SJSA1 (cell line): ENCODE results near the gene LRRC8B. TPM values are rescaled to one million over a fixed set of nuclear protein-coding genes. Genes with fewer than 3 reads are reported as not detected.

Experiments
- DNase-seq, 2 experiments: peaks; one replicate each; pipeline ENCODE4 v3.0.0-alpha.2; 2015 to 2020; ENCODE audit warnings: low spot score in 2 of 2, low read depth in 1 of 2
- H3K27ac ChIP-seq: fragments of 250-450 bp; sonication (Bioruptor Pico); 2 replicates; pipeline ENCODE4 v1.5.1; 2020; ENCODE audit warnings: mild to moderate bottlenecking, moderate library complexity
- H3K27me3 ChIP-seq: fragments of 250-450 bp; sonication (Bioruptor Pico); replicated peaks from 2 replicates; pipeline ENCODE4 v1.5.1; 2020; ENCODE audit warnings: mild to moderate bottlenecking, moderate library complexity
- H3K36me3 ChIP-seq: fragments of 250-450 bp; sonication (Bioruptor Pico); 2 replicates; pipeline ENCODE4 v1.5.1; 2020; ENCODE audit warnings: mild to moderate bottlenecking
- H3K4me1 ChIP-seq: fragments of 250-450 bp; sonication (Bioruptor Pico); replicated peaks from 2 replicates; pipeline ENCODE4 v1.6.1; 2021; ENCODE audit warnings: mild to moderate bottlenecking
- H3K4me3 ChIP-seq: fragments of 250-450 bp; sonication (Bioruptor Pico); 2 replicates; pipeline ENCODE4 v1.5.1; 2020; ENCODE audit warnings: mild to moderate bottlenecking
- H3K9me3 ChIP-seq: fragments of 250-450 bp; sonication (Bioruptor Pico); replicated peaks from 2 replicates; pipeline ENCODE4 v1.5.1; 2020; ENCODE audit warnings: mild to moderate bottlenecking
- total RNA-seq: library from RNA; depleted of rRNA; stranded (reverse); fragments of >200 nt; shearing (Covaris generic); gene quantifications from 2 replicates; pipeline ENCODE4 v1.2.3, GENCODE V29; 2014

LRRC8B gene
- total RNA-seq, 1 experiment from 2014 or later = 7.4 TPM

DNA sequence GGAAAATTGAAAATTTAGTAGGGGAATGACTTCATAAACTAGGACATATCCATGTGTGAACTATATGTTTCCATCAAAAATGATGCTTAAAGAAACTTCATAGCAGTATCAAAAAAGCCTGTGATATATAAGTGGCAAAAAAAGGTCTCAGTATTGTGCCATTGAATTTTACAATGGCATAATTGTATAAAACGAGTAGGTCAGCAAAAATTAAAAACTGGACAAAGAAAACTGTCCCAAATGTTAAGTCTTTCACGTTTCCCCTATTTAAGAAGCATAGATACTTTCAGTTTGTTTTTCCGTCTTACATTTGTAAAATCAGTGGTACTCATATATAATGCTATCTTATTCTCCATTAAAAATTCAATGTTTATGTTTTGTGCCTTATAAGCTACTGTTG is 43.2 kb downstream of the LRRC8B start:
- H3K4me1 ChIP-seq = no peaks in the 10 kb centered on the region
- no peak overlapping the region for H3K27ac ChIP-seq
- no peaks in the 10 kb centered on the region for H3K27me3 ChIP-seq
- H3K9me3 ChIP-seq = no peaks in the 10 kb centered on the region
- no peaks in the 10 kb centered on the region for H3K36me3 ChIP-seq
- DNase-seq = no peak
- no peak overlapping the region for H3K4me3 ChIP-seq

GRCh38 chr1:89573410-89573809 is 48.8 kb downstream of the LRRC8B start:
- no peaks in the 10 kb centered on the region for H3K4me1 ChIP-seq
- no peak for DNase-seq
- H3K27me3 ChIP-seq = no peaks in the 10 kb centered on the region
- H3K36me3 ChIP-seq = no peaks in the 10 kb centered on the region
- no peaks in the 10 kb centered on the region for H3K9me3 ChIP-seq
- no peak overlapping the region for H3K27ac ChIP-seq
- H3K4me3 ChIP-seq = no peak overlapping the region

- Histone ChIP-seq H3K36me3 (no peaks in the 10 kb centered on the region), H3K27ac (no peak overlapping the region), H3K4me3 (no peak overlapping the region), H3K27me3 (no peaks in the 10 kb centered on the region), H3K4me1 (no peaks in the 10 kb centered on the region), H3K9me3 (no peaks in the 10 kb centered on the region)
- DNase-seq = no peak
These were observed 50.0 kb downstream of the LRRC8B start for GRCh38 chr1:89574621-89575020.

DNA sequence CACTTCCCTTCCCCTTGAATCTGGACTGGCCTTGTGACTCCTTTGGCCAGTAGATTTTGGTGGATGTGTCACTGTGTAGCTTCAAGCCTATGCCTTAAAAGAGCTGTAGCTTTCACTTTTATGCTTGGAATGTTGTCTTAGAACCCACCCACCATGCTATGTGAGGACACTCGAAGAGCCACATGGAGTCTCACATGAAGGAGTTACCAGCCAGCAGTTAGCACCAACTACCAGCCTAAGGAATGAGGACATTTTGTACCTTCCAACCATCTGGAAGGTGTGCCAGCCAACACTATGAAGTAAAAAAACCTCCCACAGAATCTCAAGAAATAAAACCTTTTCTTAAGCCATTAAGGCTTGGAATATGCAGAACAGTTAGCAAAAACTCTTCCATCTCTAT is 50.6 kb downstream of the LRRC8B start:
- H3K27ac ChIP-seq = no peak overlapping the region

DNA sequence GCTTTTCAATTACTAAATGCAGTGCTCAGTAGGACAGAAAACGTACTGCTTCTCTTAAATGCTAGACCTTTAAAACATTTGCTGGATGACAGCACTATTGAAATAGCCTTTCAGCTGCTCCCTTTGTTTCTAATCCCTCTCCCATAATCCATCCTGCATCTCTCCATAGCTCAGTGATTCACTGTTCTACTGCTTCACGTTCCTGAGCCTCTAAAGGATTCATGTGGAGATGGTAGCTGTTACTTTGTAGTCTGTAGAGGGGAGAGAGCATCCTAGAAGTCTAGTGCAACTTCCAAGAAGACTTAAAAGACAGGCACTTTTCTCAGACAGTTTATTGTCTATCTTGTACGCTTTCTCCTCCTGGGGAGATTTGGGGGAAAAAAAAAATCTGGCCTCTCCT is 51.4 kb downstream of the LRRC8B start:
- no peaks in the 10 kb centered on the region for H3K36me3 ChIP-seq
- H3K27ac ChIP-seq = no peak overlapping the region
- no peaks in the 10 kb centered on the region for H3K4me1 ChIP-seq
- no peaks in the 10 kb centered on the region for H3K9me3 ChIP-seq
- H3K4me3 ChIP-seq = no peak overlapping the region
- no peaks in the 10 kb centered on the region for H3K27me3 ChIP-seq
- DNase-seq = no peak

More for the DNA sequence above, 50.6 kb downstream of the LRRC8B start:
- no peak for DNase-seq
- H3K4me3 ChIP-seq = no peak overlapping the region
- H3K9me3 ChIP-seq = no peaks in the 10 kb centered on the region
- no peaks in the 10 kb centered on the region for H3K27me3 ChIP-seq
- no peaks in the 10 kb centered on the region for H3K36me3 ChIP-seq
- no peaks in the 10 kb centered on the region for H3K4me1 ChIP-seq

GRCh38 chr1:89578151-89578550 is 53.5 kb downstream of the LRRC8B start:
- no peaks in the 10 kb centered on the region for H3K36me3 ChIP-seq
- no peak overlapping the region for H3K4me3 ChIP-seq
- no peak for DNase-seq

GRCh38 chr1:89578946-89579684 is 54.5 kb downstream of the LRRC8B start:
- Histone ChIP-seq H3K9me3 (no peaks in the 10 kb centered on the region), H3K27me3 (no peaks in the 10 kb centered on the region), H3K4me3 (no peak overlapping the region), H3K4me1 (no peaks in the 10 kb centered on the region), H3K27ac (no peak overlapping the region), H3K36me3 (no peaks in the 10 kb centered on the region)
- DNase-seq = no peak

More at GRCh38 chr1:89578151-89578550, 53.5 kb downstream of the LRRC8B start:
- no peak overlapping the region for H3K27ac ChIP-seq
- H3K9me3 ChIP-seq = no peaks in the 10 kb centered on the region
- H3K27me3 ChIP-seq = no peaks in the 10 kb centered on the region
- H3K4me1 ChIP-seq = no peaks in the 10 kb centered on the region

DNA sequence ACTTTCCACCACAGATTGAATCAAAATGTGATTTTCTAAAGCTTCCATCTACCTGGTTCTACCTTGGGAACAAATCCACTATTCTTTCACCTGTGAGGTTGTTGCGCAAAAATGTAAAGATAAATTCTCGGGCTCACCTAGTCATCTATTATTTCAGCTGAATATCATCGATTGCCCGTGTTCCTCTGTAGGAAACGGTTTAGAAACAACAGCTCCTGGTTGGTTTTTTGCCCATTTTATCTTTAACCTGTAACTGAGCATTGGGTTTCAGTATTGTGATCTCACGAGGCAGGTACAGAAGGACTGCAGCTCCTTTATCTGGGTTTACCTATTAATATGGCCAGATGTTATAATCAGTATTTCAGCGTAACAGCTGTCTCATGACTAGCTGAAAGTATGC is 55.4 kb downstream of the LRRC8B start:
- H3K4me1 ChIP-seq = no peaks in the 10 kb centered on the region
- no peak overlapping the region for H3K27ac ChIP-seq
- H3K27me3 ChIP-seq = no peaks in the 10 kb centered on the region
- no peaks in the 10 kb centered on the region for H3K36me3 ChIP-seq
- DNase-seq = no peak
- H3K9me3 ChIP-seq = no peaks in the 10 kb centered on the region
- no peak overlapping the region for H3K4me3 ChIP-seq

DNA sequence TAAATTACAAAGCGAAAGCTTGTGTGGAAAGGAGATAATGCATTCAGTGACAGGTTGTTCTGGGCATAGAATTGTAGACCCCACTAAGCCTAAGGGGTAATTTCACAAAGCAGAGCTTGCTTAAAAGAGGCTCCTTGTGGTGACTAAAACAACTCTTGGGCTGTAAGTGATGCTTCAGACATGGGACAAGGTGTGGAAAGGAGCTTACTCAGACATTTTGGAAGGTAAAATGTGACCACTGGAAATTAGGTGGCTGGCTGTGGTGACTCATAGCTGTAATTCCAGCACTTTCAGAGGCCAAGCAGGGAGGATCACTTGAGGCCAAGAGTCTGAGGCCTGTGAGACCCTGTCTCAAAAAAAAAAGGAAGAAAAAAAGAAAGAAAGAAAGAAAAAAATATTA is 57.2 kb downstream of the LRRC8B start:
- H3K27me3 ChIP-seq = no peaks in the 10 kb centered on the region; the same call in 1 of the 2 replicates
- no peak for DNase-seq
- no peak overlapping the region for H3K4me3 ChIP-seq
- no peaks in the 10 kb centered on the region for H3K9me3 ChIP-seq
- H3K27ac ChIP-seq = no peak overlapping the region
- H3K4me1 ChIP-seq = no peaks in the 10 kb centered on the region
- no peaks in the 10 kb centered on the region for H3K36me3 ChIP-seq

- Histone ChIP-seq H3K36me3 (no peaks in the 10 kb centered on the region), H3K4me3 (no peak overlapping the region), H3K9me3 (no peaks in the 10 kb centered on the region), H3K27ac (no peak overlapping the region), H3K4me1 (no peaks in the 10 kb centered on the region), H3K27me3 (no peaks in the 10 kb centered on the region; the same call in 1 of the 2 replicates)
- no peak for DNase-seq
These were observed 57.9 kb downstream of the LRRC8B start for GRCh38 chr1:89582571-89582970.

- no peak overlapping the region for H3K27ac ChIP-seq
- H3K27me3 ChIP-seq = no peaks in the 10 kb centered on the region; the same call in 1 of the 2 replicates
- no peak overlapping the region for H3K4me3 ChIP-seq
- no peaks in the 10 kb centered on the region for H3K36me3 ChIP-seq
- no peaks in the 10 kb centered on the region for H3K9me3 ChIP-seq
- DNase-seq = no peak
- no peaks in the 10 kb centered on the region for H3K4me1 ChIP-seq
These were observed 59.6 kb downstream of the LRRC8B start for GRCh38 chr1:89584211-89584610.

DNA sequence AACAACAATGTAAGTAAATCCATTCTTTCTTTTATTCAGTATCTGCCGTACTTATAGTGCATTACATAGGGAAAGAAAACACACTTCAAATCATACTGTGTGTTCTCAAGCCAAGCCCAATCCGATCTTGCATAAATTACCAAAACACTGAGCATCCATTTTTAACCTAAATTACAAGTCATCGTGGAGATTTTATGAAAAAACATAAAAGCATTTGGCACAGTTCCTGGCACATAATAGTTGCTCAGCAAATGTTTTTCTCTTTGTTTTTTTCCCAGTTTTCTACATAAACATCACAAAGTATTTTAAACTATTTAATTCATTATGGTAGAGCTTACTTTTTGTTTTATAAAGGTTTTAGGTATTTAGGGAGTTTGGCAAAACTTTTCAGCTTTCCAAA is 60.2 kb downstream of the LRRC8B start:
- Histone ChIP-seq H3K9me3 (no peaks in the 10 kb centered on the region), H3K4me3 (no peak overlapping the region), H3K36me3 (no peaks in the 10 kb centered on the region), H3K27me3 (no peaks in the 10 kb centered on the region; the same call in 1 of the 2 replicates), H3K27ac (no peak overlapping the region), H3K4me1 (no peaks in the 10 kb centered on the region)
- no peak for DNase-seq

DNA sequence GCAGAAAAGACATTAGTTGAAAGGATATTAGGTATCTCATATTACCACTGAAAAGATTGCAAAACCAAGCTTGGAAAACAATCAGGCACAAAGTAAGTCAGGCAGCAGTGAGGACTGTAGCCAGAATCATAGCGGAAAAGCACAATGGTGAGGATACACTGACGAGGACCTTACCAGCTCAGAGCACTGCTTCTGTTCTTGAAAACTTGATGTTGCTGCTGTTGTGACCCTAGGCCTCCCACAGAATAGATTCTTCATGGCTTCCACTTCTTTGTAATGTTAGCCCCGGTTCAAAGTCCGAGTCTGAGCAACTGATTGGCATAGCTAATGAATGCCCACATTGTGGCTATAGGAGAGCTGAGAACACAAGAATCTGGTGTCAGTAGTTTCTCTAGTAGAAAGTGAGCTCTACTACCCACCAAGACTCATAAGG is 63.1 kb downstream of the LRRC8B start:
- Histone ChIP-seq H3K4me1 (no peaks in the 10 kb centered on the region), H3K4me3 (no peak overlapping the region), H3K27ac (no peak overlapping the region), H3K27me3 (no peaks in the 10 kb centered on the region; the same call in 1 of the 2 replicates), H3K9me3 (no peaks in the 10 kb centered on the region), H3K36me3 (no peaks in the 10 kb centered on the region)
- DNase-seq = no peak

DNA sequence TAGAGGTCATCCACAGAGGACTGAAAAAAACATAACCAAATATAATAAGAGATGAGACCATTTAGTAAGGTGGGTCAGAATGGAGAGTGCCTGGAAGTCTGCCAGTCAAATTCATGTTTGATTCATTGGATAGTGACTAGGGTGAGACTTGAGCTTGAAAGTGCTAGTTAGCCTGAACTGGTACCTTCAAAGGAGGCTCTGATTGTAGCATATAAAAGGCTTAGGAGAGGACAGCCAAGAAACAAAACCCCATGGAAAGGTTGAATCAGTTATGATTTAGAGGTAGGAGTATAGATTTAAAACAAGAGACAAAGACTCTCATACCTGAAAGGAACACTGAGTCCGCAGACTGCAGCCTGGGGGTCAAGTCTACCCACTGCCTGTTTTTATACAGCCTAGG is 63.9 kb downstream of the LRRC8B start:
- DNase-seq = no peak
- H3K36me3 ChIP-seq = no peaks in the 10 kb centered on the region
- peaks cover 1% of the 10 kb centered on the region; the same call in 1 of the 2 replicates for H3K4me1 ChIP-seq
- no peaks in the 10 kb centered on the region for H3K9me3 ChIP-seq
- no peaks in the 10 kb centered on the region; the same call in 1 of the 2 replicates for H3K27me3 ChIP-seq
- H3K4me3 ChIP-seq = no peak overlapping the region
- no peak overlapping the region for H3K27ac ChIP-seq

GRCh38 chr1:89589515-89589914 is 64.9 kb downstream of the LRRC8B start:
- H3K36me3 ChIP-seq = no peaks in the 10 kb centered on the region
- no peaks in the 10 kb centered on the region for H3K9me3 ChIP-seq
- no peak for DNase-seq
- no peaks in the 10 kb centered on the region; the same call in 1 of the 2 replicates for H3K27me3 ChIP-seq
- no peak overlapping the region for H3K4me3 ChIP-seq
- H3K27ac ChIP-seq = no peak overlapping the region
- peaks cover 11% of the 10 kb centered on the region for H3K4me1 ChIP-seq
